IMR-90 (cell line): Measurements from ENCODE around the gene EGF. TPM values are rescaled to one million over a fixed set of nuclear protein-coding genes. Genes with fewer than 3 reads are reported as not detected.

Experiments
- ATAC-seq: fragments of 200-7000 bp; cut with Tn5 transposase; 2 replicates; pipeline ENCODE4 v1.9.1; 2020; ENCODE audit warnings: low read depth, mild to moderate bottlenecking, moderate library complexity
- BruUV-seq: library from RNA; stranded (reverse); fragments of 400-500 nt; replicated peaks from 2 replicates; lab custom pipeline; 2021; lab: Mats Ljungman, UMichigan
- CTCF ChIA-PET: fragments of 300-600 bp; formaldehyde crosslinking; extraction: SDS; loops from one replicate; lab custom pipeline; 2021; ENCODE audit warnings: antibody characterized with exemption; lab: Yijun Ruan, JAX
- POLR2A ChIA-PET: fragments of 300-600 bp; sonication (Branson Sonifier 250); formaldehyde crosslinking; loops from one replicate; lab custom pipeline; 2022; ENCODE audit warnings: antibody characterized with exemption; ENCODE audit not compliant: unreplicated experiment; lab: Charles Lee
- DNase-seq: peaks from one replicate; pipeline ENCODE4 v3.0.0; 2013
- H2AFZ ChIP-seq: replicated peaks from 2 replicates; pipeline ENCODE3; 2013; ENCODE audit warnings: low read length, mild to moderate bottlenecking; ENCODE audit not compliant: poor library complexity
- H2AK5ac ChIP-seq: 2 replicates; pipeline ENCODE4 v1.6.1; 2013; ENCODE audit warnings: low read depth, low read length, inconsistent platforms
- H2AK9ac ChIP-seq: replicated peaks from 2 replicates; pipeline ENCODE3; 2013; ENCODE audit warnings: mild to moderate bottlenecking, low read depth, low read length, moderate library complexity; ENCODE audit not compliant: poor library complexity
- H2BK120ac ChIP-seq: 2 replicates; pipeline ENCODE4 v1.6.1; 2013; ENCODE audit warnings: low read depth, low read length, inconsistent platforms
- H2BK15ac ChIP-seq: 3 replicates; pipeline ENCODE4 v1.6.1; 2013; ENCODE audit warnings: low read depth, low read length, inconsistent platforms
- H2BK20ac ChIP-seq: 2 replicates; pipeline ENCODE4 v1.6.1; 2013; ENCODE audit warnings: low read depth, mild to moderate bottlenecking, inconsistent platforms, low read length, moderate library complexity
- H2BK5ac ChIP-seq: 2 replicates; pipeline ENCODE4 v1.6.1; 2013; ENCODE audit warnings: mild to moderate bottlenecking, low read depth, low read length, inconsistent platforms; ENCODE audit not compliant: poor library complexity, severe bottlenecking
- H3K14ac ChIP-seq: replicated peaks from 2 replicates; pipeline ENCODE4 v1.6.1; 2013; ENCODE audit warnings: low read depth, low read length, inconsistent platforms
- H3K18ac ChIP-seq: 2 replicates; pipeline ENCODE4 v1.6.1; 2013; ENCODE audit warnings: low read depth, low read length, control low read depth
- H3K23ac ChIP-seq: 2 replicates; pipeline ENCODE4 v1.6.1; 2013; ENCODE audit warnings: low read depth, low read length, inconsistent platforms
- H3K27ac ChIP-seq: 2 replicates; pipeline ENCODE4 v1.5.1; 2013; ENCODE audit warnings: mild to moderate bottlenecking, control low read depth, low read length; ENCODE audit not compliant: insufficient read depth
- H3K27me3 ChIP-seq: 2 replicates; pipeline ENCODE4 v1.6.1; 2013; ENCODE audit warnings: low read length; ENCODE audit not compliant: control insufficient read depth, insufficient read depth
- H3K36me3 ChIP-seq: 2 replicates; pipeline ENCODE4 v1.6.1; 2013; ENCODE audit warnings: low read length, mixed read lengths; ENCODE audit not compliant: control insufficient read depth, insufficient read depth
- H3K4ac ChIP-seq: 2 replicates; pipeline ENCODE4 v1.6.1; 2013; ENCODE audit warnings: low read depth, low read length, inconsistent platforms
- H3K4me1 ChIP-seq: 2 replicates; pipeline ENCODE4 v1.6.1; 2013; ENCODE audit warnings: low read length, mixed read lengths; ENCODE audit not compliant: control insufficient read depth, insufficient read depth
- H3K4me2 ChIP-seq: 2 replicates; pipeline ENCODE4 v1.6.1; 2013; ENCODE audit warnings: low read depth, mild to moderate bottlenecking, control low read depth, low read length, moderate library complexity
- H3K4me3 ChIP-seq: 2 replicates; pipeline ENCODE4 v1.5.1; 2013; ENCODE audit warnings: low read depth, mild to moderate bottlenecking, control low read depth, low read length, moderate library complexity; ENCODE audit not compliant: insufficient read depth
- H3K56ac ChIP-seq: 2 replicates; pipeline ENCODE4 v1.6.1; 2013; ENCODE audit warnings: low read length, inconsistent platforms; ENCODE audit not compliant: insufficient read depth; ENCODE audit errors: extremely low read depth
- H3K79me1 ChIP-seq, 2 experiments: 2 replicates each; pipeline ENCODE4 v1.6.1; 2013; ENCODE audit warnings: low read length in 2 of 2, inconsistent platforms in 1 of 2, low read depth in 1 of 2
- H3K9ac ChIP-seq: 2 replicates; pipeline ENCODE4 v1.6.1; 2013; ENCODE audit warnings: low read depth, low read length, control low read depth
- H3K9me1 ChIP-seq: 2 replicates; pipeline ENCODE4 v1.6.1; 2013; ENCODE audit warnings: low read length, inconsistent platforms; ENCODE audit not compliant: insufficient read depth
- H3K9me3 ChIP-seq: 2 replicates; pipeline ENCODE4 v1.6.1; 2013; ENCODE audit warnings: low read length; ENCODE audit not compliant: control insufficient read depth, insufficient read depth
- H4K20me1 ChIP-seq: 2 replicates; pipeline ENCODE4 v1.6.1; 2013; ENCODE audit warnings: low read length, inconsistent platforms; ENCODE audit not compliant: insufficient read depth
- H4K5ac ChIP-seq: 2 replicates; pipeline ENCODE4 v1.6.1; 2013; ENCODE audit warnings: mild to moderate bottlenecking, low read depth, low read length, control low read depth
- H4K8ac ChIP-seq, 2 experiments: 2 replicates each; pipeline ENCODE4 v1.6.1; 2013; ENCODE audit warnings: low read depth in 2 of 2, low read length in 2 of 2, control low read depth in 1 of 2, inconsistent platforms in 1 of 2
- H4K91ac ChIP-seq: 2 replicates; pipeline ENCODE4 v1.6.1; 2013; ENCODE audit warnings: low read depth, low read length, inconsistent platforms; ENCODE audit not compliant: insufficient read depth
- CTCF ChIP-seq: conservative IDR thresholded peaks from 2 replicates; pipeline ENCODE4 v1.5.1; 2012; ENCODE audit warnings: mild to moderate bottlenecking, low read depth, low read length, improper control_type of control experiment
- MXI1 ChIP-seq: IDR thresholded peaks from 2 replicates; pipeline ENCODE4 v1.6.1; 2012; ENCODE audit warnings: low read depth, mild to moderate bottlenecking, low read length, moderate library complexity, borderline replicate concordance
- POLR2A ChIP-seq: IDR thresholded peaks from 2 replicates; pipeline ENCODE4 v1.6.1; 2012; ENCODE audit warnings: mild to moderate bottlenecking, low read depth, low read length
- RFX5 ChIP-seq: IDR thresholded peaks from 2 replicates; pipeline ENCODE4 v1.8.0; 2012; ENCODE audit warnings: low read depth, mild to moderate bottlenecking, low read length, moderate library complexity
- SMC3 ChIP-seq: fragments of 150-350 bp; IDR thresholded peaks from 2 replicates; pipeline ENCODE4 v1.6.1; 2016; ENCODE audit warnings: low read depth, mild to moderate bottlenecking, antibody characterized with exemption, low read length, moderate library complexity
- WGBS, 2 experiments: methylation state at CpG; one replicate each; pipeline versions ENCODE4 v1.1.5 to v1.1.7; 2013; ENCODE audit warnings: missing lambda C conversion rate in 2 of 2; ENCODE audit not compliant: insufficient read length in 1 of 2; ENCODE audit errors: extremely low coverage in 2 of 2; 5-methylcytosine and 5-hydroxymethylcytosine counted together
- dilution Hi-C: fragments of 300-500 bp; cut with HindIII; formaldehyde crosslinking; loops from one replicate; pipeline ENCODE4 v1.14.3; 2018; ENCODE audit warnings: low sequenced_read_pairs; ENCODE audit not compliant: unreplicated experiment
- in situ Hi-C: fragments of 300-500 bp; cut with MboI; formaldehyde crosslinking; loops from 3 replicates; pipeline ENCODE4 v1.14.3; 2019; ENCODE audit warnings: low sequenced_read_pairs, inconsistent platforms, mixed read lengths
- intact Hi-C: fragments of 100-400 bp; cut with micrococcal nuclease; formaldehyde crosslinking; loops from 2 replicates; pipeline ENCODE4 v1.10.0; 2022
- polyA plus RNA-seq, 3 experiments: library from polyadenylated mRNA; depleted of rRNA; stranded (reverse); fragments of >200 nt; gene quantifications; 2 replicates each; pipeline ENCODE4 v1.2.3, GENCODE V29; 2012; ENCODE audit warnings: low replicate concordance in 1 of 3
- total RNA-seq: library from RNA; depleted of rRNA; stranded (reverse); fragments of >200 nt; gene quantifications from 2 replicates; pipeline ENCODE4 v1.2.3, GENCODE V29; 2012

Gene EGF
- total and polyA plus RNA-seq, 2 of the 4 experiments (the other 2 are of a cell fraction) = 1.7 to 2.2 TPM

GRCh38 chr4:109902559-109903251 lies 10.0 kb upstream of the EGF start:
- Histone ChIP-seq H4K91ac (no peak overlapping the region), H3K4me1 (no peaks in the 10 kb centered on the region), H2BK20ac (no peak overlapping the region), H3K36me3 (no peaks in the 10 kb centered on the region), H4K5ac (no peak overlapping the region), H3K4ac (no peak overlapping the region), H4K20me1 (no peaks in the 10 kb centered on the region), H3K79me1 (no peaks in the 10 kb centered on the region), H3K27me3 (no peaks in the 10 kb centered on the region), H2AFZ (no peak overlapping the region), H3K9me3 (no peaks in the 10 kb centered on the region), H3K9me1 (no peaks in the 10 kb centered on the region), H3K56ac (no peak overlapping the region), H2BK15ac (no peak overlapping the region), H3K4me2 (no peak overlapping the region), H3K9ac (no peak overlapping the region), H3K18ac (no peak overlapping the region), H4K8ac (no peak overlapping the region), H3K23ac (no peak overlapping the region), H3K4me3 (no peak overlapping the region), H2AK5ac (no peak overlapping the region), H2AK9ac (no peak overlapping the region), H3K14ac (no peak overlapping the region), H2BK120ac (no peak overlapping the region), H3K27ac (no peak overlapping the region), H2BK5ac (no peak overlapping the region)
- in situ Hi-C loops = no loop called here
- ATAC-seq (no peak), DNase-seq (no peak)
- WGBS, 2 experiments = no CpG with 5 or more reads among the region's 8 CpGs
- dilution Hi-C loops = no loop called here
- TF ChIP-seq MXI1 (no peak), SMC3 (no peak), CTCF (no peak), POLR2A (no peak), RFX5 (no peak)
- intact Hi-C loops = no loop called here
- ChIA-PET CTCF (no interaction called here), POLR2A (no interaction called here)
- BruUV-seq = no TSS peak
